Amygdala (tissue), 56 donors: ENCODE measurements around the gene COL1A2.

ENCODE experiments used
- DNase-seq, 56 donors: peaks; one replicate each; lab custom pipeline; 2025; lab: John Stamatoyannopoulos, UW

The COL1A2 gene

GRCh38 chr7:94382132-94382531 lies 12.6 kb upstream of the COL1A2 start:
- no peak for DNase-seq

- DNase-seq = no peak
These were observed 11.9 kb upstream of the COL1A2 start for GRCh38 chr7:94382746-94383145.

- DNase-seq = no peak
These were observed 10.4 kb upstream of the COL1A2 start for GRCh38 chr7:94384315-94384714.

GRCh38 chr7:94386416-94386815 lies 8.3 kb upstream of the COL1A2 start:
- DNase-seq = no peak

GRCh38 chr7:94388540-94388939 lies 6.2 kb upstream of the COL1A2 start:
- no peak for DNase-seq

GRCh38 chr7:94389381-94389780 lies 5.3 kb upstream of the COL1A2 start:
- no peak for DNase-seq

GRCh38 chr7:94391726-94392392 lies 2.8 kb upstream of the COL1A2 start:
- no peak for DNase-seq

GRCh38 chr7:94392393-94392786 lies 2.3 kb upstream of the COL1A2 start:
- no peak for DNase-seq

GRCh38 chr7:94393246-94394108 lies 1.2 kb upstream of the COL1A2 start:
- no peak for DNase-seq

GRCh38 chr7:94394109-94394436 lies 622 bp upstream of the COL1A2 start:
- no peak for DNase-seq

GRCh38 chr7:94395141-94396036 lies 694 bp downstream of the COL1A2 start:
- peak in 5 of 56 donors; percentile 0 to 29 (median 4) for DNase-seq

- DNase-seq = no peak
These were observed 1.3 kb downstream of the COL1A2 start for GRCh38 chr7:94396037-94396431.

GRCh38 chr7:94396596-94396995 lies 1.9 kb downstream of the COL1A2 start:
- no peak for DNase-seq

- DNase-seq = no peak
These were observed 3.0 kb downstream of the COL1A2 start for GRCh38 chr7:94397722-94398121.

- no peak for DNase-seq
These were observed 4.1 kb downstream of the COL1A2 start for GRCh38 chr7:94398841-94399240.

- no peak for DNase-seq
These were observed 5.3 kb downstream of the COL1A2 start for GRCh38 chr7:94400022-94400421.

GRCh38 chr7:94400643-94401427 lies 6.1 kb downstream of the COL1A2 start:
- DNase-seq = no peak

GRCh38 chr7:94401428-94401814 lies 6.7 kb downstream of the COL1A2 start:
- no peak for DNase-seq

GRCh38 chr7:94403546-94403945 lies 8.9 kb downstream of the COL1A2 start:
- DNase-seq = no peak

GRCh38 chr7:94405506-94405905 lies 10.8 kb downstream of the COL1A2 start:
- no peak for DNase-seq
